Endodermal cell (in vitro differentiated cells): ENCODE measurements around the gene C3orf33. TPM values are rescaled to one million over a fixed set of nuclear protein-coding genes. Genes with fewer than 3 reads are reported as not detected.

ENCODE experiments used
- DNase-seq: peaks from one replicate; pipeline ENCODE4 v3.0.0-alpha.2; 2017
- H3K27ac ChIP-seq: 2 replicates; pipeline ENCODE4 v1.5.1; 2013; ENCODE audit warnings: mild to moderate bottlenecking, low read depth, low read length, moderate library complexity
- H3K27me3 ChIP-seq: 2 replicates; pipeline ENCODE4 v1.6.1; 2013; ENCODE audit warnings: mild to moderate bottlenecking, low read length, moderate library complexity; ENCODE audit not compliant: insufficient read depth, control insufficient read depth, poor library complexity, severe bottlenecking
- H3K36me3 ChIP-seq: 2 replicates; pipeline ENCODE4 v1.7.0; 2013; ENCODE audit warnings: mild to moderate bottlenecking, low read length, moderate library complexity; ENCODE audit not compliant: control insufficient read depth, insufficient read depth
- H3K4me1 ChIP-seq: one replicate; pipeline ENCODE4 v1.7.0; 2013; ENCODE audit warnings: low read length; ENCODE audit not compliant: control insufficient read depth, insufficient read depth
- H3K4me3 ChIP-seq: 2 replicates; pipeline ENCODE4 v1.5.1; 2013; ENCODE audit warnings: mild to moderate bottlenecking, low read length, moderate library complexity
- H3K9ac ChIP-seq: 2 replicates; pipeline ENCODE4 v1.6.1; 2013; ENCODE audit warnings: mild to moderate bottlenecking, low read length, moderate library complexity; ENCODE audit not compliant: poor library complexity, severe bottlenecking; ENCODE audit errors: extremely low read depth
- H3K9me3 ChIP-seq: 2 replicates; pipeline ENCODE4 v1.6.1; 2013; ENCODE audit warnings: mild to moderate bottlenecking, low read length, moderate library complexity; ENCODE audit not compliant: control insufficient read depth
- H3K27ac Mint-ChIP-seq: 2 replicates; pipeline ENCODE4 v1.8.0; 2020; ENCODE audit warnings: mixed read lengths
- H3K27me3 Mint-ChIP-seq: 2 replicates; pipeline ENCODE4 v1.8.0; 2021; ENCODE audit warnings: mild to moderate bottlenecking, mixed read lengths; ENCODE audit not compliant: insufficient read depth
- H3K36me3 Mint-ChIP-seq: 2 replicates; pipeline ENCODE4 v1.8.0; 2020; ENCODE audit warnings: low read depth, mixed read lengths
- H3K4me1 Mint-ChIP-seq: 2 replicates; pipeline ENCODE4 v1.8.0; 2020; ENCODE audit warnings: mixed read lengths
- H3K4me3 Mint-ChIP-seq: 2 replicates; pipeline ENCODE4 v1.8.0; 2020; ENCODE audit warnings: mild to moderate bottlenecking, moderate library complexity, mixed read lengths
- H3K9me3 Mint-ChIP-seq: 2 replicates; pipeline ENCODE4 v1.8.0; 2020; ENCODE audit warnings: mild to moderate bottlenecking, mixed read lengths
- CTCF ChIP-seq: fragments of 200-600 bp; sonication (generic); conservative IDR thresholded peaks from 2 replicates; pipeline ENCODE4 v1.5.0; 2021; ENCODE audit warnings: antibody characterized with exemption, mild to moderate bottlenecking
- WGBS, 2 experiments: methylation state at CpG; one replicate each; pipeline versions ENCODE4 v1.1.5 to v1.1.7; 2013; ENCODE audit warnings: missing lambda C conversion rate in 2 of 2, mixed read lengths in 1 of 2; ENCODE audit not compliant: insufficient coverage in 1 of 2, insufficient read length in 1 of 2; 5-methylcytosine and 5-hydroxymethylcytosine counted together
- total RNA-seq, 2 donors: library from RNA; stranded (reverse); fragmentation: NEBNext Ultra II Directional in 1 of 2; extraction: Animal tissue kit (Norgen Biotek cat#: 25700) in 1 of 2; gene quantifications; 2 replicates in 1 of 2; 3 replicates in 1 of 2; pipeline ENCODE4 v1.2.1, GENCODE V29; 2021

Gene C3orf33
- total RNA-seq, 2 donors from 2014 or later = 2.5 to 4.4 TPM

GRCh38 chr3:155809181-155809580 lies 3.1 kb upstream of the C3orf33 start:
- no peak for TF ChIP-seq CTCF
- H3K4me3 ChIP-seq = no peak overlapping the region
- no peak for DNase-seq
- no peaks in the 10 kb centered on the region for H3K36me3 ChIP-seq
- H3K9me3 ChIP-seq = peaks cover 7% of the 10 kb centered on the region
- H3K9ac ChIP-seq = no peak overlapping the region
- Mint-ChIP-seq H3K27me3 (peaks cover 30% of the 10 kb centered on the region), H3K36me3 (no peaks in the 10 kb centered on the region), H3K4me3 (no peak overlapping the region), H3K27ac (no peak overlapping the region), H3K4me1 (peaks cover 6% of the 10 kb centered on the region), H3K9me3 (peaks cover 3% of the 10 kb centered on the region)
- no peaks in the 10 kb centered on the region for H3K4me1 ChIP-seq
- H3K27me3 ChIP-seq = peaks cover 50% of the 10 kb centered on the region
- H3K27ac ChIP-seq = no peak overlapping the region

GRCh38 chr3:155807823-155808222 lies 1.7 kb upstream of the C3orf33 start:
- TF ChIP-seq CTCF = no peak
- Histone ChIP-seq H3K4me1 (no peaks in the 10 kb centered on the region), H3K27me3 (peaks cover 50% of the 10 kb centered on the region), H3K9me3 (peaks cover 7% of the 10 kb centered on the region), H3K27ac (no peak overlapping the region), H3K36me3 (no peaks in the 10 kb centered on the region), H3K9ac (no peak overlapping the region), H3K4me3 (no peak overlapping the region)
- H3K36me3 Mint-ChIP-seq = peaks cover 3% of the 10 kb centered on the region
- H3K27me3 Mint-ChIP-seq = peaks cover 30% of the 10 kb centered on the region
- H3K4me1 Mint-ChIP-seq = peaks cover 6% of the 10 kb centered on the region
- 94% methylated on average over 2 of the region's 2 CpGs; no CpG with 5 or more reads in 1 of the 2 experiments for WGBS, 2 experiments
- no peak for DNase-seq
- no peaks in the 10 kb centered on the region for H3K9me3 Mint-ChIP-seq
- H3K4me3 Mint-ChIP-seq = no peak overlapping the region
- no peak overlapping the region for H3K27ac Mint-ChIP-seq

GRCh38 chr3:155805204-155805801 lies 775 bp downstream of the C3orf33 start:
- no peaks in the 10 kb centered on the region for H3K9me3 ChIP-seq
- no peak for TF ChIP-seq CTCF
- Mint-ChIP-seq H3K9me3 (no peaks in the 10 kb centered on the region), H3K4me1 (peaks cover 6% of the 10 kb centered on the region), H3K27me3 (peaks cover 17% of the 10 kb centered on the region), H3K36me3 (peaks cover 8% of the 10 kb centered on the region), H3K27ac (no peak overlapping the region), H3K4me3 (peak overlapping the region; percentile 84)
- no peaks in the 10 kb centered on the region for H3K4me1 ChIP-seq
- peak overlapping the region; percentile 80 for H3K4me3 ChIP-seq
- H3K9ac ChIP-seq = peak overlapping the region; percentile 70
- 33 to 85% methylated on average over 1 to 14 of the region's 15 CpGs for WGBS, 2 experiments
- DNase-seq = no peak
- no peaks in the 10 kb centered on the region for H3K36me3 ChIP-seq
- no peak overlapping the region for H3K27ac ChIP-seq
- peaks cover 28% of the 10 kb centered on the region for H3K27me3 ChIP-seq
